NCI-H1092 treated with DMSO at 0.1 percent for 48 hours (cell line): ENCODE measurements around the gene LAX1.
"Not testable (repeated sequence)": the region's sequence is repeated elsewhere in the genome, so short reads cannot be mapped to it uniquely, and the experiment has no call there.

Source experiments
- DNase-seq: peaks from one replicate; lab custom pipeline; 2025; lab: John Stamatoyannopoulos, UW

LAX1 gene

GRCh38 chr1:203769505-203770343 lies 4.7 kb downstream of the LAX1 start:
- peak; percentile 60 for DNase-seq

GRCh38 chr1:203771901-203772301 lies 6.9 kb downstream of the LAX1 start:
- no peak for DNase-seq

GRCh38 chr1:203772836-203773235 lies 7.9 kb downstream of the LAX1 start:
- no peak for DNase-seq

- DNase-seq, result peak; percentile 18
Observed at GRCh38 chr1:203776636-203777035, 11.7 kb downstream of the LAX1 start.

GRCh38 chr1:203777596-203777995 lies 12.6 kb downstream of the LAX1 start:
- no peak for DNase-seq

- DNase-seq, result no peak
Observed at GRCh38 chr1:203778146-203778545, 13.2 kb downstream of the LAX1 start.

GRCh38 chr1:203778789-203779188 lies 13.8 kb downstream of the LAX1 start:
- DNase-seq, result no peak

- no peak for DNase-seq
Observed at GRCh38 chr1:203781962-203782361, 17.0 kb downstream of the LAX1 start.

GRCh38 chr1:203789966-203790365 lies 25.0 kb downstream of the LAX1 start:
- DNase-seq, result no peak

- no peak for DNase-seq
Observed at GRCh38 chr1:203791498-203791897, 26.5 kb downstream of the LAX1 start.

GRCh38 chr1:203792486-203792885 lies 27.5 kb downstream of the LAX1 start:
- no peak for DNase-seq

- DNase-seq, result not testable (repeated sequence)
Observed at GRCh38 chr1:203793561-203793960, 28.6 kb downstream of the LAX1 start.

- no peak for DNase-seq
Observed at GRCh38 chr1:203794764-203795440, 29.9 kb downstream of the LAX1 start.

- DNase-seq, result peak; percentile 99
Observed at GRCh38 chr1:203795441-203796235, 30.7 kb downstream of the LAX1 start, which contains the start of the genes ZBED6 and ZC3H11A. TSS of gene ZBED6 (plus strand) at chr1:203795623. CDS start at chr1:203797523, 1,900 bp downstream. TSS of gene ZC3H11A (plus strand) at chr1:203795623. CDS start at chr1:203817071, 21,448 bp downstream.

- peak; percentile 48 for DNase-seq
Observed at GRCh38 chr1:203796236-203796605, 31.2 kb downstream of the LAX1 start.

GRCh38 chr1:203797216-203797615 lies 32.2 kb downstream of the LAX1 start:
- no peak for DNase-seq

GRCh38 chr1:203797948-203798655 lies 33.1 kb downstream of the LAX1 start:
- no peak for DNase-seq

- DNase-seq, result no peak
Observed at GRCh38 chr1:203799157-203799556, 34.2 kb downstream of the LAX1 start.

GRCh38 chr1:203799971-203800370 lies 35.0 kb downstream of the LAX1 start:
- no peak for DNase-seq

- no peak for DNase-seq
Observed at GRCh38 chr1:203805689-203806088, 40.7 kb downstream of the LAX1 start.

- DNase-seq, result no peak
Observed at GRCh38 chr1:203807196-203807595, 42.2 kb downstream of the LAX1 start.
